Glomerular visceral epithelial cell (primary cell): ENCODE measurements around the gene SCUBE2.
"Not testable (repeated sequence)": the region's sequence is repeated elsewhere in the genome, so short reads cannot be mapped to it uniquely, and the experiment has no call there.

Experiments used
- DNase-seq: peaks from one replicate; pipeline ENCODE4 v3.0.0-alpha.2; 2016; ENCODE audit errors: extremely low spot score

Gene SCUBE2

DNA sequence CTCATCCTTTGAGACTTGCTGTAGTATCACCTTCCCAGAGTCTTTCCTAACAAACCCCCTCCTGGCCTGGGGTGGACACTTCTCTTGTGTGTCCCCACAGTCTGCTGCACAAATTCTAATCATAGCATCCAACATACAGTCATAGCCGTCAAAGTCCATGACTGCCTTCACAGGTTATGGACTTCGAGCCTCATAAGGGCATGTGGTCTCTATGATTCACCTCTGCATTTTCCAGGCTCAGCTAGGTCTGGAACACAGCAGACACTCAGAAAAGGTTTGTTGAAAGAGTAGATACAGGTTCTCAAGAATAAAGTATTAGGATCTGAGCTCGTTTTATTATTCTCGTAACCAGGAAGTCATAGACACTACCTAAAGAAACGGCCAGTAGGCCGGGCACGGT lies 13.2 kb upstream of the SCUBE2 start:
- DNase-seq = no peak

DNA sequence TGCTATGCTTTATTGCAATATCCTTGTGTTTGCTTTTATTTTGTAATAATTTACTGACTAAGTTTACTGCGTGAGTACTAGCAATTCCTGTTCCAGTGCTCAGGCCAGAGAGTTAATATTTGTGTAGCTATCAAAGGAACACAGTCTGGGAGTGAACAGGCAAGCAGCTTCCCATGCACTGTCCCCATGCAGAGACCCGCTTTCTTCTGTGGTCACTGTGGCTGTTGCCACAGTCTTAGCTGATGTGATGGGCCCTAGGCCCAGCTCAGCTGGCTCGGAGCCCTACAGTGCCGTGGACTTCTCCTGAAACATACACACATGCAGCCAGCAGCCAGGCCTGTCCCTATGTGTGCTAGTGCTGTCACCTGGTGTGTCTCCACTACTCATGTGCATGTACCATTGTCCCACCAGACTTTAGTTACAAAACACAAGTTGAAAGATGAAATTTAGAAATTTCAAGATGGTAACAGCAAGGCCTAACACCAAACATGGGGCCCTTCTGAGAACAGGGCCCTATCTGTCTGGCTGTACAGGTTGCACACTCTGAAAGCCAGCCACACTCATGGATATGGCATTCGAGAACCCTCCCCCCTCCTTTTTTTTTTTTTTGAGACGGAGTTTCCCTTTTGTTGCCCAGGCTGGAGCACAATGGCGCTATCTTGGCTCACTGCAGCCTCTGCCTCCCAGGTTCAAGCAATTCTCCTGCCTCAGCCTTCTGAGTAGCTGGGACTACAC lies 12.3 kb upstream of the SCUBE2 start:
- no peak for DNase-seq

DNA sequence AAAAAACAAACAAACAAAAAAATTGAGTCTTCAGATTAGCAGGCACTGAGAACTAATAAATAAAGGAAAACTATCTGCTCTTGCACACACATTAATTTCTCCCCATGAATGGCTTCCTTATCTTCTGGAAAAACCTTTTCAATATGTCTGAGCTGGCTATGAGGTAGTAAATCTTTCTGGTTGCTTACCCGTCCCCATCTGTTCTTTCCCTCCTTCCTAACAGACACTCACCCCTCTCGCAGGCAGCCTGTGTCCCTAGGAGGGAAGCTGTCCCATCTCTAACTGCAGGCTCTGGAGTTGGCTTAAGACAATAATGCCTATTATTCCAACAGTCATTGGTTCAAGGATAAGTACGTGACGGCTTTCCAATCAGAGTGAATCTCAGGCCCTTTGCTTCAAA lies 8.2 kb upstream of the SCUBE2 start:
- no peak for DNase-seq

DNA sequence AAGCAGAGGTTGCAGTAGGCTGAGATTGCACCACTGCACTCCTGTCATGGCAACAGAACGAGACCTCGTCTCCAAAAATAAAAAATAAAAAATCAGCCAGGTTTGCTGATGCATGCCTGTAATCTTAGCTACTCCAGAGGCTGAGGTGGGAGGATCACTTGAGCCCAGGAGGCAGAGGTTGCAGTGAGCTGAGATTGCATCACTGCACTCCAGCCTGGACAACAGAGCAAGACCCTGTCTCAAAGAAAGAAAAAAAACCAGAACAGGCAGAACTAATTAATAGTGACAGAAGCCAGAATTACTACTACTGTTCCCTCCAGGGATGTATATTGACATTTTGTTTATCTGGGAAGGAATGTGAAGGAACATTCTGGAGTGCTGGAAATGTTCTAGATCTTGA lies 7.1 kb upstream of the SCUBE2 start:
- DNase-seq = not testable (repeated sequence)

DNA sequence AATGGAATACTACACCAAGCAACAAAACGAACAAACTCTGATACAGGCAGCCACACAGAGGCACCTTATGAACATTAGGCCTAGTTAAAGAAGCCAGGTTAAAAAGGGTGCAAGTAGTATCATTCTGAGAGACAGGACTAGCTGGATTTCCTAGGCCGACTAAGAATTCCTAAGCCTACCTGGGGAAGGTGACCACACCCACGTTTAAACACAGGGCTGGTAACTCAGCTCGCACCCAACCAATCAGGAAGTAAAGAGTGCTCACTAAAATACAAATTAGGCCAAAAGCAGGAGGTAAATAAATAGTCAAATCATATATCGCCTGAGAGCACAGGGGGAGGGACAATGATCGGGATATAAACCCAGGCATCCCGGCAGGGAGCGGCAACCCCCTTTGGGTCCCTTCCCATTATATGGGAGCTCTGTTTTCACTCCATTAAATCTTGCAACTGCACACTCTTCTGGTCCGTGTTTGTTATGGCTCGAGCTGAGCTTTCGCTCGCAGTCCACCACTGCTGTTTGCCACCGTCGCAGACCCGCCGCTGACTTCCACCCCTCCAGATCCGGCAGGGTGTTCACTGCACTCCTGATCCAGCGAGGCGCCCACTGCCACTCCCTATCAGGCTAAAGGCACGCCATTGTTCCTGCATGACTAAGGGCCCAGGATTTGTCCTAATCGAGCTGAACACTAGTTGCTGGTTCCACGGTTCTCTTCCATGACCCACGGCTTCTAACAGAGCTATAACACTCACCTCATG lies 6.0 kb upstream of the SCUBE2 start:
- DNase-seq = not testable (repeated sequence)

DNA sequence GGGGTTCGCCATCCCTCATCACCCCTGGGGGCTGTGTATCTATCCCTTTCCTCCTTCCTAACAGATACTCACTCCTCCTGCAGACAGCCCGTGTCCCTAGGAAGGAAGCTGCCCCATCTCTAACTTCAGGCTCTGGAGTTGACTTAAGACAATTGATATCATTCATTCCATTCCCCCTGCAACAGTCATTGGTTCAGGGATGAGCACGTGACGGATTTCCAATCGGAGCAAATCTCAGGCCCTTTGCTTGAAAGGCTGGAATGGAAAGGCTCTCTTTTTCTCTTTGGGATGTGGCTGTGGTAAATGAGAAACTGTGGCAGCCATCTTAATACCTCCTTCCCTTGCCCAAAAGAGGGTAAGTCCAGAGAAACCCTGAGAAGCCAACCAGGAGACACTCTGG lies 5.0 kb upstream of the SCUBE2 start:
- no peak for DNase-seq

DNA sequence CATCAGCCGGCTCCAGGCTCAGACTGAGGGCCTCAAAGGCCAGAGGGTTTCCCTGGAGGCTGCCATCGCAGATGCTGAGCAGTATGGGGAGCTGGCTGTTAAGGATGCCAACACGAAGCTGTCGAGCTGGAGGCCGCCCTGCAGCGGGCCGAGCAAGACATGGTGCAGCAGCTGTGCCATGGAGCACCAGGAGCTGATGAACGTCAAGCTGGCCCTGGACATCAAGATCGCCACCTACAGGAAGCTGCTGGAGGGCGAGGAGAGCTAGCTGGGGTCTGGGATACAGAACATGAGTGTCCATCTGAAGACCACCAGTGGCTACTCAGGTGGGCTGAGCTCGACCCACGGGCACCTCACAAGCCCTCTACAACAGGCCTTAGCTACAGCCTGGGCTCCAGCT lies 4.0 kb upstream of the SCUBE2 start:
- no peak for DNase-seq

DNA sequence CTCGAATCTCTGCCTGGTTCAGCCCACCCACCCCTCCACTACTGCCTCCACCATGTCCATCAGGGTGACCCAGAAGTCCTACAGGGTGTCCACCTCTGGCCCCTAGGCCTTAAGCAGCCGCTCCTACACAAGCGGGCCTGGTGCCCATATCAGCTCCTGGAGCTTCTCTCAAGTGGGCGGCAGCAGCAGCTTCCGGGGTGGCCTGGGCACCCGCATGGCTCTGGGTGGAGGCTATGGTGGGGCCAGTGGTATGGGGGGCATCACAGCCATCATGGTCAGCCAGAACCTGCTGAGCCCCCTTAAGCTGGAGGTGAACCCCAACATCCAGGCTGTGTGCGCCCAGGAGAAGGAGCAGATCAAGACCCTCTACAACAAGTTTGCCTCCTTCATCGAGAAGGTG lies 3.0 kb upstream of the SCUBE2 start:
- no peak for DNase-seq

DNA sequence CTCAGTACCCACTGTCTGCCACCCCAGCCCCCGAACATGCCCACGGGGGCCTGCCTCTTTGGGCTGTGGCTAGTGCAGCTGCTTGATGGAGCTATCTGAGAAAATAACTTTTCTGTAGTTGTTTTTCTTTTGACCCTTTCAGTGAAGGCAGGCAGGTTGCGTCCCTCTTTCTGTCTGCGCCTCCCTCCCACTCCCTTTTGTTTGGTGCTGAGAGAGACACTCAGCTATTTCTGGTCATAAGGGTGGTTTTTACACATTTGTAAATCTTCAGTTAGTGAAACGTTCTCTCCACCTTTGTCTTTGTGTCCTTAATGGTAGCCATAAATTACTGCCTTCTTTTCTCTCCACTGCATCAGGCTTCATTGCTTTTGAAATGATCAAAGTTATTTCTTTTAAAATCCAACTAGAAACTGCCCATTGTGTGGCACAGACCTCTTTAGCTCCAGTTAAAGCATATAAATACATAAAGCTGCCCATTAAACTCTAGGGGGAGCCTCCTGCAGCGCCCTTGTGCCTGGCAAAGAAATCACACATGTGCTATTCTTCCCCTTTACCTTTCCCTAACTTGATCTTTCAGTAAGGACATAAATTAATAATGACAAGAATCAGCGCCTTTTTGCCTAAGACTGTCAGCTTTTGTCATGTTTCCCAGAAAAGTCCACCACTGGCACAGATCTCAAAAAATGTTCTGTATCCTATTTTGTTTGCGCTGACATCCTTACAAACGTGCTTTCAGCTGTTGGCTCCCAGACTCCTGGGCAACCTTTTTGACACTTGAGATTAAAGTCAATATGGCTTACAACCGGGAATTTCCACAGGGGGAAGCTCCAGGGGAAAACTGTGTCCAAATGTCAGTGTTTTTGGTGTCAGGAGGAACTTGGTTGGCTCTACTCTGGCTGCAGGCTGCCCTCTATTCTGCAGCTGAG lies 1.7 kb upstream of the SCUBE2 start:
- DNase-seq = no peak

DNA sequence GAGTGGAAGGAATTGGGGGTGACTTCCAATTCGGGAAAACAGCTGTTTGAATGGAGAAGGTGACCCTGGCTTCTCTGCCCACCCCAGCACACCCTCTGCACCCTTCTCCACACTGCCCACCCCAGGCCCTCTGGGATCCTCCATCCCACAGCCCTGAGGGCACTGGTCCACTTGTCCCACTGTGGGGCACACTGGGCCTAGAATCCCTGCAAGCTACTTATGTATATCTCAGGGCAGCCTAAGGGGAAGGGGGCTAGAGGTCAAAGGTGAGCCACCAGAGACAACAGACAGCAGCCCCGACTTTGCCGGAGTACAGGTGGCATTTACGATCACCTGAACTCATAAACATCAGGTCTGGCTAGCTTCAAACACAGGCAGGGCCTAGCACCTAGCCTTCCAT lies 673 bp upstream of the SCUBE2 start:
- no peak for DNase-seq

DNA sequence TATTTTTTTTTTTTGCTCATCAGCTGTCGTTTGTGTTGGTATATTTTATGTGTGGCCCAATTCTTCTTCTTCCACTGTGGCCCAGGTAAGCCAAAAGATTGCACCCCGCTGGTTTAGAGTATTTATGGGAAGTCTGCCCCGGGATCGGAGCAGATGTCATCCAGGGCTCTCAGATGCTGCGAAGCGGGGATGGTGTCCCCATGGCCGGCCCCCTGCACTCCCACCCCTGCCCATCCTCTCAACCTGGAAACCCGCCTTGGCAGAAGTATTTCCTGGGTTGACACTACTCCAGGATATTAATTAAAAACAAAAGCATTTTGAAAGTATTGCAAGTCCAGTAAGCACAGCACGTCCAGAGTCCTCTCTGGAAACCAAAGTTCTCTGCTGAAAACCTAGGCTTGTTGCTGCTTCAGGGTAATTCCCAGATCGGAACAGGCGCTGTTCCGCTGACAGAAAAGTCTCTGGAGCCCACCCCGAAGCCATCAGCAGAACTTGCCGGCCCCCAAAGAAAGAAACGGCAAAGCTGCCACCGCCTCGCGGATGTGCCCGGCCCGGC lies 833 bp downstream of the SCUBE2 start:
- no peak for DNase-seq

DNA sequence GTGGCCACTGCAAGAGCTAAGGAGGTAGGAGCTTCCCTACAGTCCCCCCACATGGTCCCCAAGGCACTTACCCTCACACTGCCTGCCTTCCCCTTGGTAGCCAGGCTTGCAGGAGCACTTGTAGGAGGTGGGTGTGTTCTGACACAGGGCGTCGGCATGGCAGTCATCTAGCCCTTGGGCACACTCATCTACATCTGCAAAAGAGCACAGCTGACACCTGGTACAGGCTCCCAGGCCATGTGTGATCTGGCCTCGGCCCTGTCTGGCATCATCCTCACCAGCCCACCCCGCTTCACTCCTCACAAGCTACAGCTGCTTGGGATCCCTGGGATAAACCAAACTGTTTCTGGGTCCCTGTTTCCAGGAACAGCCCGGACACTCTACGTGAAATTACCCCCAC lies 1.8 kb downstream of the SCUBE2 start:
- no peak for DNase-seq

DNA sequence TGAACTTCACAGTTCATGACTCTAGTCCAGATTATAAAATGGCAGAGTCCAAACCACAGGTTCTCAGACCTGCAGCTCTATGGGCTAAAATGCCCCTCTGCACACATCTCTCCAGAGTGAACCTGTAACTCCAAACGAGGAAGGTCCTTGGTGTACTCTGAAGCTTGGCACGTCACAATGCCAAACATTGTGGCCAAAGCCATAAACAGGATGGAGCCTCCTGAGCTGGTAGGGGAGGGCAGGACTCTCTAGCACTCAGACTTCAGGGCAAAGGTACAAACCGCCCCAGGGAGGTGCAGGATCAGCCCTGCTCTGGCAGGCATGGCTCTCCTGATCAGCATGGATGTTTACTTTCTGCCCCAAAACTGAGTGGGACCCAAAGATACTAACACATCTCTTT lies 2.3 kb downstream of the SCUBE2 start:
- DNase-seq = no peak

DNA sequence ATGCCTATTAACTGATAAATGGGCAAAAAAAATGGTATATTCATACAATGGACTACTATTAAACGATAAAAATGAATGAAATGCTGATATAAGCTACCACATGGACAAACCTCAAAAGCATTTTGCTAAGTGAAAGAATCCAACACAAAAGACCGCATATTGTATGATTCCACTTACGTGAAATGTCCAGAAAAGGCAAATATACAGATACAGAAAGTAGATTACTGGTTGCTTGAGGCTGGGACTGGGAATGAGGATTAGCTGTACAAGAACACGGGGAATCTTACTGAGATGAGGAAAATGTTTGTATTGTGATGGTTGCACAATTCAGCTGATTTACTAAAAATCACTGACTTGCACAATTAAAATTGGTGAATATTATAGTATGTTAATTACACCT lies 8.8 kb downstream of the SCUBE2 start:
- no peak for DNase-seq

DNA sequence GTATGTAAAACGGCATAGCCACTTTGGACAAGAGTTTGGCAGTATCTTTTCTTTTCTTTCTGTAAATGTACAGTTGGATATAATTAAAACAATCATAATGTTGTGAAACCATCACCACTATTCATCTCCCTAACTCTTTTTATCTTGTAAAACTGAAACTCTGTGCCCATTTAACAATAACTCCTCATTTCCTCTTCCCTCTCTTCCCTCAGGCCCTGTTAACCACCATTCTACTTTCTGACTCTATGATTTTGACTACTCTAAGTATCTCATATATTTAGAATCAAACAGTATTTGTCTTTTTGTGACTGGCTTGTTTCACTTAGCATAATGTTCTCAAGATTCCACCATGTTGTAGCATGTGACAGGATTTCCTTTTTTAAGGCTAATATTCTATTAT lies 10.2 kb downstream of the SCUBE2 start:
- no peak for DNase-seq

DNA sequence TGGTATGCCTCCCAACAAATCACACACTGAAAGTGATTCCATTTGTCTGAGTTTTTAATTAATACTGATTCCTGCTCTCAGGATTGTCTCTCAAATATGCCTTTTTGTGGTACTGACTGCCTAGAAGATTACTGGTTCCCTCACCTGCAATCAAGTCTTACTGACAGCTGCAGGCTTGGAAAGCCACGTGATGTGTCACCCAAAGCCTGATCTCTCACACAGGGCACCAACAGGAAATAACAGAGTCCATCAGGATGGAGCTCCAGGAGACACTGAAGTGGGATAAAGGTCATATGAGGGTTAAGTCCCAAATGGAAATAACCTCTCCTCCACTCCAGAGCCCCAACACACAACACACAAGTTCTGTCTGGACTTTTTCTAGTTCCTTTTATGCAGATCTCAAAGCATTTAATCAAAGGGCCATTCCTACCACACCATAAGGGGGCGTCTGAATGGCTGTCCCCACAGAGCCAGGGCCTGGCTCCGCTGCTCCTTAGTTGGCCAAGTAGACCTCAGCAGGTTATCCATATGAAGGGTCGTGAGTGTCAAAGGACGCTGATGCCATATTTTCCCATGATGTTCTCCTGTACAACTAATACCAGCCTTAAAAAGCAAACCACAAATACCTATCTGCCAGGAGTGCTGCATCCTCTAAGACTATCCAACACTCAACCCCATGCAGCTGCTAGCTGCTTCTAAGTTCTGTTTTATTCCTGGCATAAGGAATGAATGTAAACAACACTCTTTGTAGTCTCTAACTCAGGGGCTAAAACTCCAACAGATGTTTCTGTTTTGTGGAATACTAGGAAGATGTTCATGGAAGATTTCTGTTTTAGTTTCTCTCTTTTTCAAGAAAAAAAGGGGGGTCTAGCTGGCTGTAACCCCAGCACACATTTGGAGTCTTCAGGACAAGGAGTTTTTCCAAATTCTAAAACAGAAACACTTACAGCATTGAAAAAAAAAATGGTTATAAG lies 13.0 kb downstream of the SCUBE2 start:
- DNase-seq = peak; percentile 10

DNA sequence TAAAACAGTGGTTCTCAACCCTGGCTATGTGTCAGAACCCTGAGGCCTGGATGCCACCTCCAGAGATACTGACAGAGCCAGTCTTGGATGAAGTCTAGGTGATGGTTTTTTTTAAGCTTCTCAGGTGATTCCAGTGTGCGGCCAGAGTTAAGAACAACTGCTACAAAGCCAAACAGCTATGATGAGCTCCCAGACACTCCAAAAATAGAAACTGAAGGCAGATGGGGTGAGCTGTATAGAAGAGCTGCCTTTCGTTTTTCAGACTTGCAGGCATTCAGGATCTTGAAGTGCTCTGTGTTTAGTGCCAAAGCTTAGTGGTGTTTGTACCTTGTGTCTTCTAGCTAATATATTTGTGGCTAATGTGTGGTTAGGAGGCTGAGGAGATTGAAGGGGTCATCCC lies 14.2 kb downstream of the SCUBE2 start:
- DNase-seq = no peak

DNA sequence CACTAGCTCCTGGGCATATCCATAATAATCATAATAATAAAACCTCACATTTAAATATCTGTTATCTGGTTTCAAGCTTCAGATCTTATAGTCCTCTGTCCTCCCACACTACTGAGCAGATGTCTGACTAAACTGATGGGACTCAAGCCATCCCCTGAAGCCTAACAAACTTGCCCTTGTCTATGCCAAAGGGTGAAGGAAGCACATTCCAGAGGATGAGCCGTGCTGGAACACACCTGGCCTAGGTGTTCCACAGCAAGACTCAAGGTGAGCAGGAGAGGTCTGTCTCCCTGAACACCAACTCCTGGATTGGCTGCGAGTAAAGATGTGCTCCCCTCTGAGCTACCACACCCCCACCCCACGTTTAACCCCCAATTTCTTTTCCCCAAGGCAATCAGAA lies 14.7 kb downstream of the SCUBE2 start:
- no peak for DNase-seq

DNA sequence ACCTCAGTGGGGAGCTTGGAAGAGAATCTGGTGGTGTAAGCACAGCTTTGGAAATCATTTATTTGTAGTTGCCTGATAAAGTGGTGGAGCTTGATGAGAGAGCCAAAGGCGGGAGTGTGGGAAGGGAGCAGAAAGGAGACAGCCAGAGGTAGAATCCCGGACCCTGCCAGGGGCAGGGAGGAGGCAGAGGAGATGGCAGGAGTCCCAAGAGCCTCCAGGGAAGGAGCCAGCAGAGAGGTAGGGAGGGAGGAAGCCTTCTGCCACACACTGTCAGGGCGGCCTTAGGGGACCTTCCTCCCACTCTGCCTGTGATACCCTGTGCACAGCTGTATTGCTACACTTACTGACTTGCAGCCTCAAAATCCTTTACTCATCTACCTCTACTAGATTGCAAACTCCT lies 15.4 kb downstream of the SCUBE2 start:
- DNase-seq = no peak

DNA sequence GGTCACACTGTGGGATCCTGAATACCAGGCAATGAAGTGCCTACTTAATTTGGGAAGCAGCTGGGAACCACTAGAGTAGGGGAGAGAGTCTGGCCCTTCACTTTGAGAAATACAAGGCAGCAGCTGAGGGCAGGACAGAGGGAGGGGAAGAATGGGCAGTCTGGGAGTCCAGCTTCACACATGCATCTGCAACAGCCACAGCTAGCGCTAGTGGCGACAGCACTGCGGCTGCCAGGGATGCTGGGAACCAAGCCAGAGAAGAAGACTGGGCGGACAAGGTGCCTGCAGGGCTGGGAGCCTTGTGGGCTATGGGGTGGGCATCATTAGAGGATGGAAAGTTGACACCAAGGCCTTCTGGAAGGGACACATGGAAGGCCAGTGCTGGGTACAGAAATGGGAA lies 15.8 kb downstream of the SCUBE2 start:
- no peak for DNase-seq
